ENCODE data around the gene CACNA2D1. TPM values are rescaled to one million over a fixed set of nuclear protein-coding genes. Genes with fewer than 3 reads are reported as not detected.

The CACNA2D1 gene
- total and polyA plus RNA-seq, 9 of the 15 experiments (the other 6 are each of a cell fraction or from before 2014, with no cell fraction given): 0.49 TPM; not detected in 8

DNA sequence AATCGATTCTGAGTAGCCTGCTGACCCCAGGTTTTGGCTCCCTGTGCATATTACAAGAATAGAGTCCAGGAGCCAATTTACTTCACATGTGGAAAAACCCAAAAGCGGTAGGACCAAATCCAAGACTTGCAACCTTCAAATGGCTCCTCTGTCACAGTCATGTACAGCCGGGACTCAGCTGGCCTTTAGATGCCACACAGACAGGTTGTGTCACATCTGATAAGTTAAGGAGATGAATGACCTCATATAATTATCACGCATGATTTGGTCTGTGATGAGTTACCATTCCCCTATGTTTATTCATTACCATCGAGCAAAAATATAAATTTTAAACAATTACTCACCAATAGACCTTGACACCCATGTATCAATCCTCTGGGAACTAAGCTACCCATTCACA is 14.2 kb downstream of the CACNA2D1 start:
- ATAC-seq (no peak), FAIRE-seq (no peak), DNase-seq (ENCODE audit: extremely low read depth in 1 of 4, low spot score in 3 of 4) (no peak)
- Histone ChIP-seq H3K4me3 (no peak overlapping the region), H4K20me1 (replicated peaks; ENCODE audit: control insufficient read depth, insufficient read depth, low read length) (no peaks in the 10 kb centered on the region), H3K36me3 (ENCODE audit: control insufficient read depth, insufficient read depth, low read length) (no peaks in the 10 kb centered on the region), H3K79me2 (ENCODE audit: control insufficient read depth, insufficient read depth, low read length) (no peaks in the 10 kb centered on the region), H3K4me1 (replicated peaks in 1 of 2; ENCODE audit: control insufficient read depth in 2 of 2, insufficient read depth in 2 of 2, low read length in 2 of 2) (no peaks in the 10 kb centered on the region), H3K9me3 (replicated peaks; ENCODE audit: control insufficient read depth, insufficient read depth, low read depth, low read length) (no peaks in the 10 kb centered on the region), H2AFZ (ENCODE audit: low read depth, low read length) (no peak overlapping the region), H3K4me2 (ENCODE audit: insufficient read depth, low read length) (no peak overlapping the region), H3K27me3 (ENCODE audit: control insufficient read depth in 2 of 2, insufficient read depth in 2 of 2, low read length in 2 of 2) (no peaks in the 10 kb centered on the region), H3K27ac (ENCODE audit: extremely low read depth, low read depth, low read length) (no peak overlapping the region), H3K9ac (ENCODE audit: insufficient read depth in 1 of 2, low read depth in 2 of 2, low read length in 2 of 2) (no peak overlapping the region), H3K9me1 (ENCODE audit: control insufficient read depth, insufficient read depth, low read length) (no peaks in the 10 kb centered on the region)
- intact Hi-C loops (cut with micrococcal nuclease): no loop called here
- ChIA-PET POLR2A (no interaction called here), CTCF (ENCODE audit: low intra/inter-chr PET ratio) (no interaction called here)
- in situ Hi-C loops (cut with MboI): no loop called here
- 0% methylated on average over 5 of the region's 5 CpGs for WGBS (ENCODE audit: insufficient coverage, low coverage, missing lambda C conversion rate)
- no peak for TF ChIP-seq SMAD1 (IDR thresholded peaks at IDR 0.05; ENCODE audit: low read depth, low read length, partially characterized antibody)
- TF ChIP-seq, protein P1, sequence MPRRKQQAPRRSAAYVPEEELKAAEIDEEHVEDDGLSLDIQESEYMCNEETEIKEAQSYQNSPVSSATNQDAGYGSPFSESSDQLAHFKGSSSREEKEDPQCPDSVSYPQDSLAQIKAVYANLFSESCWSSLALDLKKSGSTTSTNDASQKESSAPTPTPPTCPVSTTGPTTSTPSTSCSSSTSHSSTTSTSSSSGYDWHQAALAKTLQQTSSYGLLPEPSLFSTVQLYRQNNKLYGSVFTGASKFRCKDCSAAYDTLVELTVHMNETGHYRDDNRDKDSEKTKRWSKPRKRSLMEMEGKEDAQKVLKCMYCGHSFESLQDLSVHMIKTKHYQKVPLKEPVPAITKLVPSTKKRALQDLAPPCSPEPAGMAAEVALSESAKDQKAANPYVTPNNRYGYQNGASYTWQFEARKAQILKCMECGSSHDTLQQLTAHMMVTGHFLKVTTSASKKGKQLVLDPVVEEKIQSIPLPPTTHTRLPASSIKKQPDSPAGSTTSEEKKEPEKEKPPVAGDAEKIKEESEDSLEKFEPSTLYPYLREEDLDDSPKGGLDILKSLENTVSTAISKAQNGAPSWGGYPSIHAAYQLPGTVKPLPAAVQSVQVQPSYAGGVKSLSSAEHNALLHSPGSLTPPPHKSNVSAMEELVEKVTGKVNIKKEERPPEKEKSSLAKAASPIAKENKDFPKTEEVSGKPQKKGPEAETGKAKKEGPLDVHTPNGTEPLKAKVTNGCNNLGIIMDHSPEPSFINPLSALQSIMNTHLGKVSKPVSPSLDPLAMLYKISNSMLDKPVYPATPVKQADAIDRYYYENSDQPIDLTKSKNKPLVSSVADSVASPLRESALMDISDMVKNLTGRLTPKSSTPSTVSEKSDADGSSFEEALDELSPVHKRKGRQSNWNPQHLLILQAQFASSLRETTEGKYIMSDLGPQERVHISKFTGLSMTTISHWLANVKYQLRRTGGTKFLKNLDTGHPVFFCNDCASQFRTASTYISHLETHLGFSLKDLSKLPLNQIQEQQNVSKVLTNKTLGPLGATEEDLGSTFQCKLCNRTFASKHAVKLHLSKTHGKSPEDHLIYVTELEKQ (CRISPR knock-in tag; IDR thresholded peaks at IDR 0.05): no peak
- TF ChIP-seq, protein P2, sequence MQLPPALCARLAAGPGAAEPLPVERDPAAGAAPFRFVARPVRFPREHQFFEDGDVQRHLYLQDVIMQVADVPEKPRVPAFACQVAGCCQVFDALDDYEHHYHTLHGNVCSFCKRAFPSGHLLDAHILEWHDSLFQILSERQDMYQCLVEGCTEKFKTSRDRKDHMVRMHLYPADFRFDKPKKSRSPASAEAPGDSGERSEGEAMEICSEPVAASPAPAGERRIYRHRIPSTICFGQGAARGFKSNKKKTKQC (CRISPR knock-in tag; IDR thresholded peaks at IDR 0.05): no peak
- TF ChIP-seq RBM34 (IDR thresholded peaks at IDR 0.05; ENCODE audit: borderline replicate concordance, insufficient read depth, low read length): no peak
- no peak for TF ChIP-seq FOS (IDR thresholded peaks at IDR 0.05; ENCODE audit: extremely low read depth, insufficient read length)
- TF ChIP-seq NR3C1 (CRISPR knock-in tag; IDR thresholded peaks at IDR 0.05): no peak
- no peak for TF ChIP-seq ZNF140 (CRISPR knock-in tag; IDR thresholded peaks at IDR 0.05)
- BruUV-seq (replicated peaks): no TSS peak

All from K562 (cell line).